ENCODE results near the gene SPPL2C.

DNA sequence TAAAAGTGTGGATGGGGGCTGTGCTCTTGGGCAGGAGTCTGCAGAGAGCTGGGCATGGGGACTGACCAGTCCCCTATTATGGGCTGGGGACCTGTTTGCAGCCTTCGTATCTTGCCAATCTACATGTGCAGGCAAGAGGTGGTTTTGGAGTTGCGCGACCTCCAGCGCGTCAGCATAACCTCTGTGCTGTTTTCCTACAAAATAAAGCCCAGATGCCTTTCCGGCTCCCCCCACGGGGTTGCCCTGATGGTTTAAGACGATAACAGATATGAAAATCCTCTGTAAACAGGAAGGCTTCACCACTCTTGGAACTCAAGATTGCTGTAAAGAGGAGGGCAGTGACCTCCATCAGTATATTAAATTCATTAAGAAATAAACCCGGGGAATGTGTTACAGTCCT lies 16.5 kb upstream of the SPPL2C start:
- TF ChIP-seq, protein P1, sequence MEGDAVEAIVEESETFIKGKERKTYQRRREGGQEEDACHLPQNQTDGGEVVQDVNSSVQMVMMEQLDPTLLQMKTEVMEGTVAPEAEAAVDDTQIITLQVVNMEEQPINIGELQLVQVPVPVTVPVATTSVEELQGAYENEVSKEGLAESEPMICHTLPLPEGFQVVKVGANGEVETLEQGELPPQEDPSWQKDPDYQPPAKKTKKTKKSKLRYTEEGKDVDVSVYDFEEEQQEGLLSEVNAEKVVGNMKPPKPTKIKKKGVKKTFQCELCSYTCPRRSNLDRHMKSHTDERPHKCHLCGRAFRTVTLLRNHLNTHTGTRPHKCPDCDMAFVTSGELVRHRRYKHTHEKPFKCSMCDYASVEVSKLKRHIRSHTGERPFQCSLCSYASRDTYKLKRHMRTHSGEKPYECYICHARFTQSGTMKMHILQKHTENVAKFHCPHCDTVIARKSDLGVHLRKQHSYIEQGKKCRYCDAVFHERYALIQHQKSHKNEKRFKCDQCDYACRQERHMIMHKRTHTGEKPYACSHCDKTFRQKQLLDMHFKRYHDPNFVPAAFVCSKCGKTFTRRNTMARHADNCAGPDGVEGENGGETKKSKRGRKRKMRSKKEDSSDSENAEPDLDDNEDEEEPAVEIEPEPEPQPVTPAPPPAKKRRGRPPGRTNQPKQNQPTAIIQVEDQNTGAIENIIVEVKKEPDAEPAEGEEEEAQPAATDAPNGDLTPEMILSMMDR (conservative IDR thresholded peaks at IDR 0.05; ENCODE audit: low read length), result no peak
- no peak for TF ChIP-seq EZH2phosphoT487 (IDR thresholded peaks at IDR 0.05; ENCODE audit: borderline replicate concordance, low read depth, low read length)
